Renal pelvis (tissue), 4 donors: Measurements from ENCODE around the gene HECW1. TPM values are rescaled to one million over a fixed set of nuclear protein-coding genes. Genes with fewer than 3 reads are reported as not detected.
"Not testable (repeated sequence)": the region's sequence is repeated elsewhere in the genome, so short reads cannot be mapped to it uniquely, and the experiment has no call there.

ENCODE experiments used
- DNase-seq: peaks from one replicate; pipeline ENCODE4 v3.0.0-alpha.2; 2013
- polyA plus RNA-seq, 3 donors: library from polyadenylated mRNA; unstranded; fragments of 120-200 nt; gene quantifications; one replicate each; pipeline ENCODE4 v1.2.1, GENCODE V29; 2013; ENCODE audit not compliant: insufficient read length in 3 of 3

The HECW1 gene
- polyA plus RNA-seq, 3 donors: 6.4 to 8.3 (median 7.7) TPM

DNA sequence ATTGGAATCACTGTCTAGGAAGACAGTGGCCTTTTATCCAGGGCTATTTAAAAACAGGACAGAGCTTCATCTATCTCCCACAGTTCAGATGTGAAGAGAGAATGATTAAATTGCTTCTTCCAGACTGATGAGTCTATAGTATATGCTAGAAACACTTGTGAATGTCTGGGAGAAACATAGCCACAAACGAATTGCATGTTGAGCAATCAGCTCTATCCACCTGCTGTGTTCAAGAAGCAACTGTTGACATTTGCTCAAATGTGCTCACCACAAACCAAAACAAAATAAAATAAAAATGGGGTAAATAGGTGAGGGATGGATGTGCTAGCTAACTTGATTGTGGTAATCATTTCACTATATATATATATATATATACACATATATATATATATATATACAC, 195.1 kb downstream of the HECW1 start:
- no peak for DNase-seq

DNA sequence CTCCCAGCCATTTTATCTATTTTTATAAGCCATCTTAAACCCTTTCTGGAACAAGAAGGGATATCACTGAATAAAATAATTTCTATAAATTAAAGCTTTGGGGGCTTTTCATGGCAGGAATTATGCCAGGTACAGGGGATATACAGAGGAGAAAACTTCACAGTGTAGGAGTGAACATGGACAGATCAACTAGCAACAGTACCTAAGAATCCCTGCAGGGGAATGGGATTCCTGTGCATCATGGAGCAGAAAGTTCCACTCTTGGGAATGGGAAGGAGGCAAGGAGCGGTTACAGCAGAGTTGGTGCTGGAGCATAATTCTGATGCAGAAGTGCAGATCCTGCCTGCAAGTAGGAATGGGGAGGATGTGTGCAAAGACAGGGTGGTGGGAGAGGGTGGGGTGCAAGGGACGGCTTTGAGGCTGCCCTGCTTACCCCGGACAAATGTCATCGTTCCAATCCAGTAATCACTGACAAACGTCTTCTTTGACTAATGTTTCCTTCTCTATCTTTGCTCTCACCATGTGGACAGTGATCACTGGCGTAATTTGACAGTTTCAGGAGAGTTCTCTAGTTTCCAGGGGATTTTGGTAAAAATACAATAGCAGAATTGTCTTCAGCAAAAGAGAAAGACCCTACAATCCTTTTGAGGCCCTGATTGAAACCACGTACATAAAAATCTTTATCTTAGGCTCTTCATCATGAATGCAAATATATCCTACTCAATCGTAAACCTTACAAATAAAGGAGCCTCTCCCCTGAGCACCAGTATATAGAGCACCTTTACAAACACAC, 196.7 kb downstream of the HECW1 start:
- DNase-seq: no peak

DNA sequence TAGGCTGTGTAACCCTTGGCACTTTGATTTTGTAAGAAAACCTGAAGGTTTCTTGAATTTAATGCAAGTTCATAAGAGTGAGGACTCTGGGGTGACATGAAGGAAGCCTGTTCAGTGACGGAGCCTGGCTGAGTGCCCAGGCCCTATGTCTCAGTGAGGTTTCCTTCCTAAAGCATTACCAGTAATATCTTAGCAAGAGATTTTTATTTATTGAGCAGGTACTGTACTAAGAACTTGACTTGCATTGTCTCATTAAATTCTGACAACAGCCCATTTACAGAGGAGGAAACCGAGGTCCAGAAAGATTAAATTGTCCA, 197.2 kb downstream of the HECW1 start:
- no peak for DNase-seq

DNA sequence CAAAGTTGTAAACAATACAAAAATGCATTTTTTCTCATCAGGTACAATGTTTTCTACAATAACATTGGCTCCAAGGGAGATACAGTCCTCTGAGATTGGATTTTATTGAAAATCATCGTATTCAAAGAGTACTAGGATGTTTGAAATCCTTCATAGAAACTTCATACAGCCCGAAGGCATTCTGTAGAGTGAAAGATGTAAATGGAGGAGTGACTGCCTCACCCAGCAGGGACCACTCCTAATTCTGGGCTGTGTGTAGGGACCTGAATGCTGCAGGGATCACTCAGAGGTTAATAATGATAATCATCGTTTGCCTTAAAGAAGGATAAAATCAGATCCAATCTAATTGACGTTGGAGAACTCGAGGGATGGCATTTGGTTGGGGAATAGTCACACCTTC, 198.6 kb downstream of the HECW1 start:
- DNase-seq: no peak

DNA sequence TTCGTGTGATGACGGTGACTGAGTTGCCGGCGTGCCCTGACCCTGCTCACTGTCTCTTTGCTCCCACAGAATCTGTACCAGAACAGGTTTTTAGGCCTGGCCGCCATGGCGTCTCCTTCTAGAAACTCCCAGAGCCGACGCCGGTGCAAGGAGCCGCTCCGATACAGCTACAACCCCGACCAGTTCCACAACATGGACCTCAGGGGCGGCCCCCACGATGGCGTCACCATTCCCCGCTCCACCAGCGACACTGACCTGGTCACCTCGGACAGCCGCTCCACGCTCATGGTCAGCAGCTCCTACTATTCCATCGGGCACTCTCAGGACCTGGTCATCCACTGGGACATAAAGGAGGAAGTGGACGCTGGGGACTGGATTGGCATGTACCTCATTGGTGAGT, 199.2 kb downstream of the HECW1 start:
- DNase-seq: no peak

DNA sequence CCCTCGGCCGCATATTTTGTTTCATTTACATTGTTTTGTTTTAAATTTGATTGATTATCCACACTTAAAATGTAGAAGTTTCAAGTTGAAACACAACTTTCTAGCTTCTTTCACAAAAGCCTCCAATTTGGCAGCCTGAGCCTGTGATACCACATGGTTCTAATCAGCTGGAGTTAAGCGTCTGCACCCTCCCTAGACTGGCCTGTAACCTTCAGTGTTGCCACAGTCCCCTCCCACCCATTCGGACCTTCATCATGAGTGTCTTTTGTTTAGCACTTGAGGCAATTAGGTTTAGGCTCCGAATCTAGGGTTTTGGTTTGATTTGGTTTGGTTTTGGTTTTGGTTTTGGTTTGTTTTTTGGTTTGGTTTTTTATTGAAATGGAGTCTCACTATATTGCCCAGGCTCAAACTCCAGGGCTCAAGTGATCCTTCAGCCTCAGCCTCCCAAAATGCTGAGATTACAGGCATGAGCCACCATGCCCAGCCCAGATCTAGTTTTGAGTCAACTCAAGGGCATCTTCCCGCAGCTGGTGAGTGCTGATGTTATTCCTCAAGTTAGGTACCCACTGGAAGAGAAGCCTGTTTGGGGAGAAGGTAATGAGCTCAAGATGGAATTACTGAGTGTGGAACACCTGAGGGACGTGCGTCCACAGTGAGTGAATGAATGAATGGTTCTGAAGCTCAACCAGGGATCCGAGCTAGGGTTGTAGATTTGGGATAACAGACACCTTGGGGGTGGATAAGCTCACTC, 201.4 kb downstream of the HECW1 start:
- no peak for DNase-seq

DNA sequence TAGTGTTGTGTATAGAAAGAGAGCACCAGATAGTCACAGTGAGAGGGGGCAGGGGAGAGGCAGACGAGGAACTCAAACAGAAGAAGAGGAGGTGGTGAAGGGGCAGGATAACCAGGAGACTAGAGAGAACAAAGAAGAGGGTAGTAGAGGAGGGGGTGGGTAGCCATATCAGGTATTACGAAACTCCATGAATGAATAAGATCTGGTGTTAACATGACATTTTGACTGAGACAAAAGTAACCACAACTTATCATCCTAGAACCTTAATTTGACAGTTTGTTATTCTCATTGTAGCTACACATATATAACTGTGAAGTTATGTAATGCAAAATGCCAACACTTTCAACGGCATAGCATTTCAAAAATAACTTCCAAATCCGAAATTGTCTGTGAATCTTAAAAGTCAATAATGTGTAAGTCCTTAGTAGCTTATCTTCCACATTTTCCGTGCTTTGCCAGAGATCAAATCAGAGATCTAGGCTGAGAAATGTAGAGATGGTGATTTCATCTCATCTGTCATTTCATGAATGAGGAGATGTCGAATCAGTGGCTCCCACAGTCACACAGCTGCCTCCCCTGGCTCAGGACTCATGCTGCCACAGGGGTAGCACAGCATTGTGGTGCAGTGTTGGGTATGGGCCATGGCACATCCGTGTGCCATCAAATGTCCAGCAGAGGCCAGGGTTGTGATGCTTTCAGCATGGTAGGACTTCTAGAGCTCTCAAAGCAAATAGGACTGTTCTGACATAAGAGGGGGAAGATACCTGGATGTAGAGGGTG, 202.1 kb downstream of the HECW1 start:
- DNase-seq: no peak

DNA sequence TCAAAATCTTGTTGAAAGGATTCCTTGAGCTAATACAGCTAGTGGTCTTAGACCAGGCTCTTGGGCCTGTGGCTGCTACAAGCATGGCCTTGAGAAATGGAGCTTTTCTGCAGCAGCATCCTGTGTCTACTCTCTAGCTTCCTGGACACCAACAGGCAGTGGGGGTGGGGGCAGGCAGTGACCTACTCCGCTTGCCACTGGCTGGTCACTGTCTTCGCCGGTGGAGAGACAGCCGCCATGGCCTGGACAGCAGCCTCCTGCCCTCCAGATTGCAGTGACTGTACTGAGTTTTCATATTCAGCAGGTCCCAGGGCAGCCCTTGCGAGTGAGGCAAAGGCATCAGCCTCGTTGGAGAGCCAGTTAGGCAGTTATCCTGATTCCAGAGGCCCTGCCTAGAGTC, 204.6 kb downstream of the HECW1 start:
- no peak for DNase-seq

DNA sequence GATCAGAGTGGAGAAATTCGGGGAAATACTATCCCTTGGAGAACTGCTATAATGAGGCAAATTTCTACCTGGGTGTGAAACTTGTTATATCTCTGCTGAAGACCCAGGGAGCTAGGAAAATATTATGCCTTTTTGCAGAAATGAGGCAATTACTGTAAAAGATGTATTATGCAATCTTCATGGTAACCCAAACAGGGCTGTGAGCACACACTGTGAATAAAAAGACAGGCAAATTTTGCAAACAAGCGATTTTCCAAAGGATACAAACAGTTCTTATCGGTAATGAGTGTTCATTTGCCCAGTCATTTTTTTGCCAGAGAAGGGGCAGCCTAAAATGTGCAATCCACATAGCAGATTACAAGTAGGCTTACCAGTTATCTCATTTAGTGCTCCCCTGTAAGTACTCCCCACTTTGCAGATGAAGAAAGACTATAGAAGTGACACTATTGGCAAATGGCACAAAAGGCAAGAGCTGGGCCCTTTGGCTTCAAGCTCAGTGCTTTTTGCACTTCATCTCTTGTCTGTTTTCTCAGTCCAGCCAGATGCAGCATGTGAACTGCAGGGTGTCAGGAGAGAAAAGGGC, 205.8 kb downstream of the HECW1 start:
- DNase-seq: no peak

DNA sequence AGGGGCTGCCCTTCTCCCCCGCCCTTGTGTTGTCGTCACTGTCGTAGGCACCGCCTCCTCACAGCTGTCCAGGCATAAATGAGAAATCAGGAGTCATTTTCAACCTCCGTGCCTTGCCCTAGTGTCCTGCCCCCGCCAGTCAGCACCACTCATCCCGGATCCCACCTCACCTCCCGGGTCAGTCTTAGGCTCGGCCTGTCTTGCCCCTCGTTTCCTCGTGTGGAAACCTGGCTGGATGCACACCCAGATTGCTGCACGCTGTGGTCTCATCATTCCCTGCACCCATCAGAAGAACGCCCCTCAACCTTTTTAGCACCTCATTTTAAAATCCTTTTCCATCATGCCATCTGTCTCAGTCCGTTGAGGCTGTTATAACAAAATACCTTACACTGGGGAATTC, 213.1 kb downstream of the HECW1 start:
- no peak for DNase-seq

DNA sequence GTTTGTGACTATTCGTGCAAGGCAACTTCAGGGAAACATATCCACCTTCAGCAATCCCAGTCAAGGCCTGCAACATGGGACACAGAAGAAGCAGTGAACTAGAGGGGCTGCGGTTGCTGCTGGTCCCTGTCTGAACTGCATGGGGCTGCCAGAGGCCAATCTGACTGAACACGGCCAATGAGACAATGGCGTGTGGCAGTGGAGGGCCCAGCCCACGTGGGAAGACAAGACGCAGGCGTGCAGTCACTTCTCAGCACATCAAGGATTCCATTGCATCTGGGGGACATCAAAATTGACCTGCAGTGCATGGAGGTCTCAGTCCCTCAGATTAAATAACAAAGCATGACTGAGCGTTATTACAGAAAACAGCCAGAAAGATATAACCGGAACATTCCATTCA, 215.9 kb downstream of the HECW1 start:
- peak; percentile 21 for DNase-seq

DNA sequence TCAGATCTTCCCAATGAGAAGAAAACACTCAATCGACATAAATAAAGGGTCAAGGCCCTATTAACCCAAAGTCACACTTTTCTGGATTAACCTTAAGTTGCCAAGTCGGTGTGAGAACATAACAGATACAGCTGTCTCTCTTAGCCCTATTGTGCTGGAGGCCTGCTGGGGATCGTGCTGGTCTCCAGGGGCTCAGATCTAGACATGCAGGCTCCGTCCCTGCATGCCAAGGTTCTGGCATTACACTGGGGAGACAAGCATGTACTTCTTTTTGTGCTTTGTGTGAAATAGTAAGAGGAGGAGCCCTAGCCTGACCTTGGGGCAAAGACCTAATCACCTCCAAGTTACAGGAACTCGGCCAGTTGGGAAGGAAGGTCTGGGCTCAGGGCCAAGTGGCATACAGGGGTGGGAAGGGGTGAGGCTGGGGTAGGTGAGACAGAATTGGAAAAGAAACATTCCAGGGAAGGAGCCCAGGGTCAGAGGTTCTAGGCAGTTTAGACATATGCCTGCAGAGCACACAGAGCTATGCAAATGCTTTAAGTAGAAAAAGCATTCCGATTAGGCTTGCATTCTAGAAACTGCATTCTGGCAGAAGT, 216.4 kb downstream of the HECW1 start:
- DNase-seq: no peak

DNA sequence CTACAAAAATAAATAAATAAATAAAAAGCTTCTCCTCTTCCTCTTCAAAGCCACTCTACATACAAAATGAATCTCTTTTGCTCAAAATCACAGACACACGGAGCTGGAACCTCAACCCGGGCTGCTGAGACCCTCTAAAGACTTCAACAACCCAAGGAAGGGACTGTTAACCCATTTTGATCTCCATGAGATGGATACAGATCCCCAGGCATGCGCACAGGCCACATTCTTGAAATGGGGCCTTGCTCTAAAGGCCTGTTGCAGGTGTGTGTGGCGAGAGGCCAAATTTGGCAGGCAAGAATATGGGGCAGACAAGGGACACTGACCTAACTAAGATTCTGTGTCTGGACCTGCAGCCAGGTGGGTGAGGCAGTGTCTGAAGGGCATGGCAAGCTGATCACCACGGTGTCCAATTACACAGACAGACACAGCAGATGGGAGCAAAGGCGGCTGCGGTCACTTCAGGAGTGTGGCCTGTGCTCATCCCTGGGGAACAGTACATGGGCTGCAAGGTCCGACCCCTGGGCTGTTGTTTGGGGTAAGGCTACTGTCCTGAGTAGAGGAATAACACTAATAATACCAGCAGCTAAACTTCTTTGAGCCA, 219.8 kb downstream of the HECW1 start:
- DNase-seq: no peak

DNA sequence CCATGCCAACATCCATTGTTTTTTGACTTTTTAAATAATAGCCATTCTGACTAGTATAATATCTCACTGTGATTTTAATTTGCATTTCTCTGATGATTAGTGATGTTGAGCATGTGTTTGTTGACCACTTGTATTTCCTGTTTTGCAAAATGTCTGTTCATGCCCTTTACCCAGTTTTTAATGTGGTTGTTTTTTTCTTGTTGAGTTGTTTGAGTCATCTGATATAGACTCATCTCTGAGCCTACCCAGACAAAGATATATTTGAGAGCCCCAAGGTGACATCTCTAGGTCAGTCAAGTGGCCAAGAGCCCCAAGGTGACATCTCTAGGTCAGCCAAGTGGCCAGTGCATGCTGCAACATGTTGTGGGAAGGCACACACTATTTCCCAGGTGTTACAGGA, 224.7 kb downstream of the HECW1 start:
- DNase-seq: no peak

DNA sequence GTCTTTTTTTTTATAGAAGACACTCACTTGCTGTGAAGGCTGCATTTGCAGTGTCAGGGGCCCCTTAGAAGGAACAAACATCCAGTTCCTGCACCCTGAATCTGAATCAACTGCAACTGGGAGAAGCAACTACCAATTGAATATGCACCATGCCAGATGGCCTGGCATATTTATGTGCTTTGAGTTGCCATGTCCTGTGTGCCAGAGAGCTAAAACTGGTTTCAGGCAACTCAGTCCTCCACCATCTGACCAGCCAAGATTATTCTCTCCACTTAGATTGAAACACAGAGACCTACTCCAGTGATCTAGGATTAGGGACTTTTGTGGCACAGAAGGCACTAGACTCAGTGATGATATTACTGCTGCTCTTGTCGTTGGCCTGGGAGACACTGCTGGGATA, 225.4 kb downstream of the HECW1 start:
- no peak for DNase-seq

DNA sequence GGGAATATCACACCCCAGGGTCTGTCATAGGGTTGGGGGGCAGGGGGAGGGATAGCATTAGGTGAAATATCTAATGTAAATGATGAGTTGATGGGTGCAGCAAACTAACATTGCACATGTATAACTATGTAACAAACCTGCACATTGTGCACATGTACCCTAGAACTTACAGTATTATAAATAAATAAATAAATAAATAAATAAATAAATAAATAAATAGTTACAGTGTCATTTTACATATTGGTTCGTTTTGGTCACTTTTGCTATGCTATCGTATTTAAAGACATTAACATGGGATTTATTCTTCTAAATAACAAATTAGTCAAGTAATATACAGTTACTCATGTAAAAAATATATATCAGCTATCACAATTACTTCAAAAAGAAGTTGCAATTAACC, 228.7 kb downstream of the HECW1 start:
- DNase-seq: no peak

DNA sequence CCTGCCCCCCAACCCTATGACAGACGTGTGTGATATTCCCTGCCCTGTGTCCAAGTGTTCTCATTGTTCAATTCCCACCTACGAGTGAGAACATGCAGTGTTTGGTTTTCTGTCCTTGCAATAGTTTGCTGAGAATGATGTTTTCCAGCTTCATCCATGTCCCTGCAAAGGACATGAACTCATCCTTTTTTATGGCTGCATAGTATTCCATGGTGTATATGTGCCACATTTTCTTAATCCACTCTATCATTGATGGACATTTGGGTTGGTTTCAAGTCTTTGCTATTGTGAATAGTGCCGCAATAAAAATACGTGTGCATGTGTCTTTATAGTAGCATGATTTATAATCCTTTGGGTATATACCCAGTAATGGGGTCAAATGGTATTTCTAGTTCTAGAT, 231.0 kb downstream of the HECW1 start:
- DNase-seq: not testable (repeated sequence)

DNA sequence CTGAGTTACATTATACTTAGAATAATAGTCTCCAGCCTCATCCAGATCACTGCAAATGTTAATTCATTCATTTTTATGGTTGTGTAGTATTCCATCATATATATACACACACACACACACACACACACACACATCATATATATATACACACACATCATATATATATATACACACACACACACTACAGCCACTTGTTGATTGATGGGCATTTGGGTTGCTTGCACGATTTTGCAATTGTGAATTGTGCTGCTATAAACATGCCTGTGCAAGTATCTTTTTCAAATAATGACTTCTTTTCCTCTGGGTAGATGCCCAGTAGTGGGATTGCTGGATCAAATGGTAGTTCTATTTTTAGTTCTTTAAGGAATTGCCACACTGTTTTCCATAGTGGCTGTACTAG, 233.2 kb downstream of the HECW1 start:
- DNase-seq: not testable (repeated sequence)

DNA sequence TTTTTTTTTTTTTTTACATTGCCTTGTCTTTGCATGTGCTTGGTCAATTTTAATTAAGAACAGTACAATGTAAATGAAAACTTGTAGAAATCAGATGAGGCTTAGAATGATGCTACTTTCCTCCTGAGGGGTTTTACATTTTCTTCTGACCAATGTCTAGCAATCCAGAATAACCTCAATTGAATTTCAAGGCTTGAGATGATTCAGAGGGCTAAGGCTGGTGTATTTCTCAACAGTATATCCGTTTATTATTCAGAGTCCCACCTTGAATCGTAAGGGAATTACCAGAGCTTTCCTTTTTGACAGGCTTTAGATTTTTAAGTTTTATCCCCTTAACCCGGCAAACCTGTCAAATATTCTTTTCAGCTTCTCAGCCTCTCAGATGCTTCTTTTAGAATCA, 239.2 kb downstream of the HECW1 start:
- no peak for DNase-seq

DNA sequence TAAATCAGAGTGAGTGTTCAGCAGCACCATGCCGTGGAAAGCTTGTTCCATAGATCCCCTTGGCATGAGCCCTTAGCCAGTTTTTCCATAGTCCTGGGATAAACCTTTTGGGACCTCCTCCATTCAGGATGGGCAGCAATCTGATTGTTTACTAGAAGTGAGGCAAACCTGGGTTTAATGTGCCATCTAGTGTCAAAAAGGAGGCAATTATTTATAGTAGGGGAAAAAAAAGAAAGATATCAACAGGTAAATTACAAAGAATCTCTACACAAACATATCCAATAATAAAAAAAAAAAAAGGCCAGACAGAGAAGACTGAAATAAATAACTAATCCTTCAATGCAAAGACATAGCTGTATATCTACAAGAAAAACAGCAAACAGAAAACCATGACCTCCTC, 241.5 kb downstream of the HECW1 start:
- DNase-seq: no peak

DNA sequence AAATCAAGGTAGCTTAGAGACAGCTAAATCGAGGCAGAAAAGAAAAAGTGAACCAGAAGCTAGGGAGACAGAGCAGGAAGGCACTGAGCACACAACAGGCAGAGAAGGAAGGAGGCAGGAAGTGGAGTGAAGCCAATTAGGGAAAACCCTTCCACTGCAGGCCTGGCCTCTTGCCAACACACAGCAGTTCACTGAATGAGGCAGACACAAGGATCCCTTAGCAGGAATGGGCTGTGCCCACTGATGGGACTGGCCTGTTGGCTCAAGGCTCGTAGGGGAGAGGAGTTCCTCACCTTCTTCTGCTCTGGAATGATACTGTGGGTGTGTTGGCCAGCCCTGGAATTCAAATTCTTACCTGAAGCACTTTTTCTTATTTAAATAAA, 250.2 kb downstream of the HECW1 start:
- DNase-seq: peak; percentile 40
